ENCODE results near the gene ADRB1. TPM values are rescaled to one million over a fixed set of nuclear protein-coding genes. Genes with fewer than 3 reads are reported as not detected.

ADRB1 gene
- total and polyA plus RNA-seq, 2 of the 4 experiments (the other 2 are of a cell fraction) = not detected

DNA sequence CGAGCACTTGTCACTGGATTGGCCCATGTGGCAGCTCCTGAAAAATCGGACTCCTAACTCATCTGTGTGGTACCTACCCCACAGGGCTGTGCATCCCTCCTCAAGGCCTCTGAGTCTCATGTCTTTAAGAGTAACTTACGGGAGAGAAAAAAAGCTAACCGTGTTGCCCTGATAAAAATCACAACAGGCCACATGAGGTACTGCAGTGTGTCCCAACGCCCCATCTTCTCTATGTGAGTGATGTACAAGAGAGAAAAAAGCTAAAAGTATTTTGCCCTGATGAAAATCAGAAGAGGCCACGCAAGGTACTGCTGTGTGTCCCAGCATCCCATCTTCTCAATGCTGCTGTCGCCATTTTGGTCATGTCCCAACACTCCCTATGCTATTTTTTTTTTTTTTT is 41.2 kb upstream of the ADRB1 start:
- no peak overlapping the region for H2BK5ac ChIP-seq (ENCODE audit: low read depth, low read length, poor library complexity, severe bottlenecking)
- no peak overlapping the region for H2BK20ac ChIP-seq (ENCODE audit: low read depth, low read length)
- H4K5ac ChIP-seq (ENCODE audit: low read depth, low read length) = no peak overlapping the region
- no peak overlapping the region for H4K91ac ChIP-seq (ENCODE audit: insufficient read depth, low read depth, low read length)
- TF ChIP-seq MAFK (IDR thresholded peaks at IDR 0.05; ENCODE audit: low read depth, low read length) = no peak
- no peak for TF ChIP-seq MXI1 (IDR thresholded peaks at IDR 0.05; ENCODE audit: borderline replicate concordance, low read depth, low read length)
- TF ChIP-seq, protein P1, sequence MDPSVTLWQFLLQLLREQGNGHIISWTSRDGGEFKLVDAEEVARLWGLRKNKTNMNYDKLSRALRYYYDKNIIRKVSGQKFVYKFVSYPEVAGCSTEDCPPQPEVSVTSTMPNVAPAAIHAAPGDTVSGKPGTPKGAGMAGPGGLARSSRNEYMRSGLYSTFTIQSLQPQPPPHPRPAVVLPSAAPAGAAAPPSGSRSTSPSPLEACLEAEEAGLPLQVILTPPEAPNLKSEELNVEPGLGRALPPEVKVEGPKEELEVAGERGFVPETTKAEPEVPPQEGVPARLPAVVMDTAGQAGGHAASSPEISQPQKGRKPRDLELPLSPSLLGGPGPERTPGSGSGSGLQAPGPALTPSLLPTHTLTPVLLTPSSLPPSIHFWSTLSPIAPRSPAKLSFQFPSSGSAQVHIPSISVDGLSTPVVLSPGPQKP (IDR thresholded peaks at IDR 0.05; ENCODE audit: borderline replicate concordance, low read depth, low read length) = no peak
- TF ChIP-seq POLR2A (IDR thresholded peaks at IDR 0.05; ENCODE audit: low read depth, low read length) = no peak
- no peak for TF ChIP-seq CEBPB (IDR thresholded peaks at IDR 0.05; ENCODE audit: low read depth, low read length)
- no peak for TF ChIP-seq RAD21 (IDR thresholded peaks at IDR 0.05; ENCODE audit: low read length)
- TF ChIP-seq, protein P2, sequence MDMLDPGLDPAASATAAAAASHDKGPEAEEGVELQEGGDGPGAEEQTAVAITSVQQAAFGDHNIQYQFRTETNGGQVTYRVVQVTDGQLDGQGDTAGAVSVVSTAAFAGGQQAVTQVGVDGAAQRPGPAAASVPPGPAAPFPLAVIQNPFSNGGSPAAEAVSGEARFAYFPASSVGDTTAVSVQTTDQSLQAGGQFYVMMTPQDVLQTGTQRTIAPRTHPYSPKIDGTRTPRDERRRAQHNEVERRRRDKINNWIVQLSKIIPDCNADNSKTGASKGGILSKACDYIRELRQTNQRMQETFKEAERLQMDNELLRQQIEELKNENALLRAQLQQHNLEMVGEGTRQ (IDR thresholded peaks at IDR 0.05; ENCODE audit: low read depth, low read length) = no peak
- TF ChIP-seq SMC3 (IDR thresholded peaks at IDR 0.05; ENCODE audit: low read depth, low read length) = no peak
- TF ChIP-seq BHLHE40 (IDR thresholded peaks at IDR 0.05; ENCODE audit: low read depth, low read length) = no peak
- TF ChIP-seq CHD1 (IDR thresholded peaks at IDR 0.05; ENCODE audit: low read depth, low read length) = no peak
- no peak for TF ChIP-seq RCOR1 (IDR thresholded peaks at IDR 0.05; ENCODE audit: insufficient replicate concordance, low read length)
- no peaks in the 10 kb centered on the region for H4K20me1 ChIP-seq (ENCODE audit: insufficient read depth, low read length)
- no peak overlapping the region for H3K4me3 ChIP-seq (ENCODE audit: insufficient read depth, low read depth, low read length)
- no peak overlapping the region for H3K4me2 ChIP-seq (ENCODE audit: low read depth, low read length)
- no peak overlapping the region for H2AFZ ChIP-seq (replicated peaks; ENCODE audit: low read length, poor library complexity)
- intact Hi-C loops (cut with micrococcal nuclease) (no loop called here), in situ Hi-C loops (cut with MboI; ENCODE audit: low sequenced_read_pairs) (no loop called here), dilution Hi-C loops (cut with HindIII; ENCODE audit: low sequenced_read_pairs, unreplicated experiment) (no loop called here)
- no peaks in the 10 kb centered on the region for H3K79me1 ChIP-seq (ENCODE audit: low read depth in 1 of 2, low read length in 2 of 2)
- no peak overlapping the region for H2BK15ac ChIP-seq (ENCODE audit: low read depth, low read length)
- no TSS peak for BruUV-seq (replicated peaks)
- H2AK9ac ChIP-seq (replicated peaks; ENCODE audit: low read depth, low read length, poor library complexity) = no peak overlapping the region
- H3K27ac ChIP-seq (ENCODE audit: insufficient read depth, low read length) = no peak overlapping the region
- no peak overlapping the region for H3K4ac ChIP-seq (ENCODE audit: low read depth, low read length)
- no peaks in the 10 kb centered on the region for H3K36me3 ChIP-seq (ENCODE audit: control insufficient read depth, insufficient read depth, low read length)
- no peaks in the 10 kb centered on the region for H3K9me3 ChIP-seq (ENCODE audit: control insufficient read depth, insufficient read depth, low read length)
- no peak overlapping the region for H3K18ac ChIP-seq (ENCODE audit: low read depth, low read length)
- H3K14ac ChIP-seq (replicated peaks; ENCODE audit: low read depth, low read length) = no peak overlapping the region
- DNase-seq (no peak), ATAC-seq (ENCODE audit: low read depth) (no peak)
- H3K9me1 ChIP-seq (ENCODE audit: insufficient read depth, low read length) = no peaks in the 10 kb centered on the region
- H3K4me1 ChIP-seq (ENCODE audit: control insufficient read depth, insufficient read depth, low read length) = no peaks in the 10 kb centered on the region
- H3K27me3 ChIP-seq (ENCODE audit: control insufficient read depth, insufficient read depth, low read length) = peaks cover 3% of the 10 kb centered on the region
- no peak overlapping the region for H3K9ac ChIP-seq (ENCODE audit: low read depth, low read length)
- no peak overlapping the region for H2BK120ac ChIP-seq (ENCODE audit: low read depth, low read length)
- no peak overlapping the region for H4K8ac ChIP-seq (ENCODE audit: low read depth in 2 of 2, low read length in 2 of 2)
- no peak overlapping the region for H3K56ac ChIP-seq (ENCODE audit: extremely low read depth, insufficient read depth, low read length)
- ChIA-PET POLR2A (ENCODE audit: unreplicated experiment) (no interaction called here), CTCF (interaction anchor here (0.7 kb wide), 1 partner anchor 11 kb away, joined by 3 read pairs; no protein-coding TSS in a partner anchor)
- no peak overlapping the region for H3K23ac ChIP-seq (ENCODE audit: low read depth, low read length)
- no peak overlapping the region for H2AK5ac ChIP-seq (ENCODE audit: low read depth, low read length)
- WGBS, 2 experiments (ENCODE audit: extremely low coverage in 2 of 2, insufficient read length in 1 of 2) = no CpG with 5 or more reads among the region's 7 CpGs
